ENCODE data around the gene FASTK. TPM values are rescaled to one million over a fixed set of nuclear protein-coding genes. Genes with fewer than 3 reads are reported as not detected.

The FASTK gene
- total and polyA plus RNA-seq, 2 donors (not counting 3 experiments of a cell fraction or from before 2014, with no cell fraction given) = 73.3 to 113 TPM

DNA sequence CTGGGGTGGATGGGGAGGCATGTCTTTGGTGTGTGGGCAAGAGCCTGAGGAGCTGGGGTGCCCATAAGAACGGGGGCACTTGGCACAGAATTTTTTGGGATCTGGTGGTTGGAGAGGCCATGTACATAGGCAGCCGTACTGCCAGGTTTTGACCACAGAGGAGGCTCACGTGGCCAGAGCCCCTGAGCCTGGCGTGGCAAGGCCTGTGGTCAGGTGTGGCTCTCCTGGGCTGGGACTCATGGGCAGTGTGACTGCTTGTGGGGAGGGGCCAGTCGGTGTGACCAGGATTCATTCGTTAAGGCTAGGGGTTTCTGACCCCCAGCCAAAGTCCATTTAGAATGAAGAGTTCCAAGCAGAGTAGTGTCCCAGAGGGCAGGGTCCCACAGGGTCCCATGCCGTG, 43.9 kb upstream of the FASTK start:
- DNase-seq (ENCODE audit: low read depth, low spot score) (no peak), FAIRE-seq (no peak)
- Histone ChIP-seq H3K27me3 (ENCODE audit: control insufficient read depth in 2 of 2, insufficient read depth in 2 of 2, low read length in 2 of 2) (no peaks in the 10 kb centered on the region), H3K27ac (ENCODE audit: insufficient read depth, low read depth, low read length) (no peak overlapping the region), H3K9me3 (replicated peaks; ENCODE audit: control insufficient read depth, insufficient read depth, low read length) (no peaks in the 10 kb centered on the region), H3K9me1 (replicated peaks; ENCODE audit: control insufficient read depth, extremely low read depth, insufficient read depth, low read length) (no peaks in the 10 kb centered on the region), H3K4me2 (ENCODE audit: insufficient read depth, low read length) (no peak overlapping the region), H3K4me1 (ENCODE audit: control insufficient read depth, extremely low read depth, insufficient read depth, low read length) (peaks cover 6% of the 10 kb centered on the region), H3K9ac (replicated peaks; ENCODE audit: extremely low read depth, insufficient read depth, low read length) (no peak overlapping the region), H3K79me2 (ENCODE audit: control insufficient read depth, insufficient read depth, low read length) (no peaks in the 10 kb centered on the region), H2AFZ (ENCODE audit: low read depth, low read length) (no peak overlapping the region), H3K36me3 (ENCODE audit: control insufficient read depth in 2 of 2, extremely low read depth in 1 of 2, insufficient read depth in 2 of 2, low read length in 2 of 2) (peaks cover 10 to 53% of the 10 kb centered on the region in 2 experiments), H4K20me1 (replicated peaks; ENCODE audit: control insufficient read depth, extremely low read depth, insufficient read depth, low read length) (peaks cover 2% of the 10 kb centered on the region), H3K4me3 (replicated peaks in 1 of 3; ENCODE audit: insufficient read depth in 1 of 3, low read depth in 1 of 3, low read length in 3 of 3) (no peak overlapping the region)
- intact Hi-C loops (cut with micrococcal nuclease) (loop anchor here (1.0 kb wide), 3 partner anchors 48 to 179 kb away; no protein-coding TSS in a partner anchor), dilution Hi-C loops (cut with MboI; ENCODE audit: extremely low pct_ligation_motif_present, low sequenced_read_pairs) (no loop called here)
- ChIA-PET CTCF (interaction anchor here (0.6 to 1.8 kb wide), 45 partner anchors 10 to 226 kb away, joined by 3 to 33 read pairs (median 5); partner anchors contain the start of genes ABCB8, ABCF2, AGAP3 and CHPF2), POLR2A (no interaction called here)
- no peak for TF ChIP-seq POLR2A (IDR thresholded peaks at IDR 0.05; ENCODE audit: low read depth, low read length)
- TF ChIP-seq, protein P1, sequence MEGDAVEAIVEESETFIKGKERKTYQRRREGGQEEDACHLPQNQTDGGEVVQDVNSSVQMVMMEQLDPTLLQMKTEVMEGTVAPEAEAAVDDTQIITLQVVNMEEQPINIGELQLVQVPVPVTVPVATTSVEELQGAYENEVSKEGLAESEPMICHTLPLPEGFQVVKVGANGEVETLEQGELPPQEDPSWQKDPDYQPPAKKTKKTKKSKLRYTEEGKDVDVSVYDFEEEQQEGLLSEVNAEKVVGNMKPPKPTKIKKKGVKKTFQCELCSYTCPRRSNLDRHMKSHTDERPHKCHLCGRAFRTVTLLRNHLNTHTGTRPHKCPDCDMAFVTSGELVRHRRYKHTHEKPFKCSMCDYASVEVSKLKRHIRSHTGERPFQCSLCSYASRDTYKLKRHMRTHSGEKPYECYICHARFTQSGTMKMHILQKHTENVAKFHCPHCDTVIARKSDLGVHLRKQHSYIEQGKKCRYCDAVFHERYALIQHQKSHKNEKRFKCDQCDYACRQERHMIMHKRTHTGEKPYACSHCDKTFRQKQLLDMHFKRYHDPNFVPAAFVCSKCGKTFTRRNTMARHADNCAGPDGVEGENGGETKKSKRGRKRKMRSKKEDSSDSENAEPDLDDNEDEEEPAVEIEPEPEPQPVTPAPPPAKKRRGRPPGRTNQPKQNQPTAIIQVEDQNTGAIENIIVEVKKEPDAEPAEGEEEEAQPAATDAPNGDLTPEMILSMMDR (IDR thresholded peaks at IDR 0.05; ENCODE audit: extremely low read depth in 1 of 2, insufficient read depth in 1 of 2, low read depth in 1 of 2, low read length in 2 of 2) = no peak
- TF ChIP-seq, protein P2, sequence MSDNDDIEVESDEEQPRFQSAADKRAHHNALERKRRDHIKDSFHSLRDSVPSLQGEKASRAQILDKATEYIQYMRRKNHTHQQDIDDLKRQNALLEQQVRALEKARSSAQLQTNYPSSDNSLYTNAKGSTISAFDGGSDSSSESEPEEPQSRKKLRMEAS (IDR thresholded peaks at IDR 0.05; ENCODE audit: insufficient read depth, insufficient read length) = no peak
- no peak for TF ChIP-seq JUN (IDR thresholded peaks at IDR 0.05; ENCODE audit: borderline replicate concordance, insufficient read depth, insufficient read length, low read depth)
- no peak for TF ChIP-seq EZH2 (IDR thresholded peaks at IDR 0.05; ENCODE audit: borderline replicate concordance, low read depth, low read length, severe bottlenecking)
- TF ChIP-seq MYC (IDR thresholded peaks at IDR 0.05; ENCODE audit: low read depth, low read length) = no peak
- TF ChIP-seq GATA2 (IDR thresholded peaks at IDR 0.05; ENCODE audit: insufficient read depth, insufficient read length, low read depth, low read length) = no peak
- TF ChIP-seq FOS (IDR thresholded peaks at IDR 0.05; ENCODE audit: borderline replicate concordance, insufficient read depth, low read length) = no peak
- no peak for TF ChIP-seq POLR2AphosphoS5 (IDR thresholded peaks at IDR 0.05; ENCODE audit: insufficient read depth, low read depth, low read length)
- no TSS peak for BruUV-seq (replicated peaks)
